GM19035 (cell line): ENCODE data around the gene NCCRP1.
A peak's percentile ranks its signal among the peaks of the same experiment; 100 is the strongest.
"Not testable (repeated sequence)": the region's sequence is repeated elsewhere in the genome, so short reads cannot be mapped to it uniquely, and the experiment has no call there.

Source experiments
- ATAC-seq: cut with Tn5 transposase; IDR thresholded peaks from one replicate; pipeline ENCODE4 v1.9.1; 2021; ENCODE audit not compliant: unreplicated experiment

NCCRP1 gene

DNA sequence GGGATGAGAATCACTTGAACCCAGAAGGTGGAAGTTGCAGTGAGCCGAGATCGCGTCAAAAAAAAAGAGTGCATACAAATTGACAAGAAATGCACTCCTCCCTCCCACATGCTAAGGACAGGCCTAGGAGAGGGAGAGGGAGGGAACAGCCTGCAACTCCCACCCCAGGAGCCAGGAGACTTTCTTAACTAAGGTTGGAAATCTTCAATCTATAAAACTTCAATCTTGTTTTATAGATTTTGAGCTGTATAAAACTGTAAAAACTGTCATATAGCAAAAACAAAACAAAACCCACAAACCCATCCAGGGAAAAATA lies 8.6 kb downstream of the NCCRP1 start:
- ATAC-seq: no peak

- no peak for ATAC-seq
These were observed 9.4 kb downstream of the NCCRP1 start for GRCh38 chr19:39206122-39206521.

DNA sequence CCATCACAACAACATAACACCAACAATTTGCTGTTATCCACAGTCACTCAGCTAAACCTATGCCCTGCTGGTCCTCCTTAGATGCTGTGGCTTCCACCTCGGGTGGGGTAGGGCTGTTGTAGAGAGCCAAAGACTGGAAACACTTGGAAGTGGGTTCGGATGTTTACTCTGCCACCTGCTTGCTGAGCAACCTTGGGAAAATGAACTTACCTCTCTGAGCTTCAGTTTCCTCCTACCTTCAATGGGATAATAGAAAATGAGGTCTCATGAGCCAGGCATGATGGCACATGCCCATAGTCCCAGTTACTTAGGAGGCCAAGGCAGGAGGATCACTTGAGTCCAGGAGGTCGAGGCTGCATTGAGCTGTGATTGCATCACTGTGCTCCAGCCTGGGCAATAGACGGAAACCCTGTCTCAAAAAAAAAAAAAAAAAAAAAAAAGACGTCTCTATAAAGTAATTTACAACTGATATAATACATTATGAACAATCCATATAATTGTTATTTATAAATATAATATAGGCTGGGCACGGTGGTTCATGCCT lies 10.6 kb downstream of the NCCRP1 start:
- ATAC-seq: no peak

DNA sequence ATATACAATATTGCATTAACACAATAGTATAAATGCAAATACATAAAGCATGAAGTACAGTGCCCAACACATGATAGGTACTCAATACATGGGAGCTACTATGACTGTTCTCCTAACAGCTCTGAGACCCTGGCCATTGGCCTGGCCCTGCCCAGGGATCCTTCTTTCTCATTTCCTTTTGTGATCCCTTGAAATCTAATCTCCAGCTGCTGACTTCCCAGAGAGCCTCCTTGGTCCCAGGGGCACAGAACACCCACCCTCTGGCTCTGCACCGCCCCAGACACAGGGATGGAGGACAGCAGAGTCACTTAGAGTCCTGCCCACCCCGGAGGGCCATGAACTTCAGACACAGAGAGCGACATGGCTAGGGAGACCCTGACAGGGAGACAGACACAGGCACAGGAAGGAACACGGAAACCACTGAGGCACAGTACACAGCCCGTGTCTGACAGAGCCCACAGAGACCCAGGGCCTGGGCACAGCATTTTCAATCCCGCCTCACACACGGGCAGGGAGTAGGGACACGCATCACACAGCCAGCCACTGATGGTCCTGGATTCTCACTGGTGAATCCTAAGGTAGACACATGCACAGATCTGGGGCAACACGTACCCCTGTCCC lies 11.5 kb downstream of the NCCRP1 start:
- no peak for ATAC-seq

GRCh38 chr19:39209196-39209595 lies 12.4 kb downstream of the NCCRP1 start:
- no peak for ATAC-seq

- no peak for ATAC-seq
These were observed 15.1 kb downstream of the NCCRP1 start for GRCh38 chr19:39211731-39212374.

DNA sequence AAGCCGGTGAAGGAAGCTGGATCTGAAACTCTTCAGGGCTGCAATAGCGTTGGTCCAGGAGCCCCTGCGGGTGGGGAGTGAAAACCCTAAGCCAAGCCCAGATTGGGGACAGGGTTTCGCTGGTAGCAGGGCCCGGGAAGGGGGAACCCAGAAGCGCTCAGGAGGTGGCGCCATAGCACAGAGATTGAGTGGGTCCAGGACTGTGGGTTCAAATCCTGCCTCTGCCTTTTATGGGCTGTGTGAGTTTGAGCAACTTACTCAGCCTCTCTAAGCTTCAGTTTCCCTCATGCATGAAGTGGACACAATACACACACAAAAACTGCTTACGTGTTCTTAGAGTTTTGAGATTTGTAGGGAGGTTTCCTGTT lies 15.6 kb downstream of the NCCRP1 start:
- no peak for ATAC-seq

DNA sequence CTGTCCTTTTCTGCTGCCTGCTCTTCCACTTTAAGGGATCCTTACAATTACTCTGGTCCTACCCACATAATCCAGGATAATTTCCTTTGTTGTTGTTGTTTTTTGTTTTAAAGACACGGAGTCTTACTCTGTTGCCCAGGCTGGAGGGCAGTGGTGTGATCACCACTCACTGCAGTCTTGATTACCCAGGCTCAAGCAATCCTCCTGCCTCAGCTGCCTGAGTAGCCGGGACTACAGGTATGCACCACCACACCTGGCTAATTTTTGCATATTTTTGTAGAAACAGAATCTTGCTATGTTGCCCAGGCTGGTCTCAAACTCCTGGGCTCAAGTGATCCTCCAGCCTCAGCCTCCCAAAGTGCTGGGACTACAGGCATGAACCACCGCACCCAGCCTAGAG lies 18.6 kb downstream of the NCCRP1 start:
- ATAC-seq: not testable (repeated sequence)

DNA sequence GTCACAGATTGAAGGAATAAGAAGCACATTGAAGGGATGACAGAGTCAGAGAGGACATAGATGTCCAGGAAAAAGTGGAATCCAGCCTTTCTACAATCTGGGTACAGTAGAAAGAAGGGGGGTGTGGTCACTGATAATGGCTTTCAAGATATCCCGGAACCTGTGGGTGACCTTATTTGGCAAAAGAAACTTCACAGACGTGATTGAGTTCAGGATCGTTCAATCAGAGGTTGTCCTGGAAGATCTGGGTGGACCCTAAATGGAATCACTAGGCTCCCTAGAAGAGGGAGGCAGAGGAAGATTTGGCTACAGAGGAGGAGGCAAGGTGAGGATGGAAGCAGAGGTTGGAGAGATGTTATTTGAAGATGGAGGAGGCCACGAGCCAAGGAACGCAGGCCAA lies 20.3 kb downstream of the NCCRP1 start:
- no peak for ATAC-seq

DNA sequence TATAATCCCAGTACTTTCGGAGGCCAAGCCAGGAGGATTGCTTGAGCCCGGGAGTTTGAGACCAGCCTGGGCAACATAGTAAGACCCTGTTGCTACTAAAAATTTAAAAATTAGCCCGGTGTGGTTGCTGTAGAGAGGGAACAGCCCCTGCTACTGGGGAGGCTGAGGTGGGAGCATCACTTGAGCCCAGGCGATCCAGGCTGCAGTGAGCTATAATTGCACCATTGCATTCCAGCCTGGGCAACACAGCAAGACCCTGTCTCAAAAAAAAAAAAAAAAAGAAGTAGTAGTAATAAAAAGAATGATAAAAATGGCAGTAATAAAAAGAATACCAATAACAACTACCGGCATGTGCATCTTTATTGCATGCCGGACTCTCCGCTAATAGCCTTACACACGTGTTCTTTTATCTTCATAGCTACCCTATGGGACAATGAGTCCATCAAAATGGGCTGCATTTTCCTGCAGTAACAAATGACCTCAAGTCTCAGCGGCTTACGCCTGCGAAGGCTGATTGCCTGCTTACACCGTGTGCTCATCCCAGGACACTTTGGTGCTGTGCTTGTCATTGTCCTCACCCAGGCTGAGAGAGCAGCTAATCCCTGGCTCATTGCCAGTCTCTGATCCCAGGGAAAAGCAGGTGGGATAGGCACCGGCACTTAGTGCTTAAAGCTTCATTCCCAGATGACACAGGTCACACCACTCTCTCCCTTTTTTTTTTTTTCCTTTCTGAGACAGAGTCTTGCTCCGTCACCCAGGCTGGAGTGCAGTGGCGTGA lies 21.7 kb downstream of the NCCRP1 start:
- no peak for ATAC-seq

DNA sequence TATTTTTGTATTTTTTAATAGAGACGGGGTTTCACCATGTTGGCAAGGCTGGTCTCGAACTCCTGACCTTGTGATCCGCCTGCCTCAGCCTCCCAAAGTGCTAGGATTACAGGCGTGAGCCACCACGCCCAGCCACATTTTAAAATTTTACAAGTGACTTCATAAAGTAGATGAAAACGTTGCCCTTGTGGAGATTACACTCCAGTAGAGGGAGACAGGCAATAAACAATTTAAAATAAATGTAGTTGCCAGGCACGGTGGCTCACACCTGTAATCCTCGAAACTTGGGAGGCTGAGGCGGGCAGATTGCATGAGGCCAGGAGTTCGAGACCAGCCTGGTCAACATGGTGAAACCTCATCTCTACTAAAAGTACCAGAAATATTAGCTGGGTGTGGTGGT lies 22.3 kb downstream of the NCCRP1 start:
- not testable (repeated sequence) for ATAC-seq

- ATAC-seq: no peak
These were observed 27.0 kb downstream of the NCCRP1 start for GRCh38 chr19:39223703-39224279.

GRCh38 chr19:39224910-39225309 lies 28.1 kb downstream of the NCCRP1 start:
- ATAC-seq: no peak

- no peak for ATAC-seq
These were observed 33.5 kb downstream of the NCCRP1 start for GRCh38 chr19:39230096-39230764.

- no peak for ATAC-seq
These were observed 35.9 kb downstream of the NCCRP1 start for GRCh38 chr19:39232708-39233107.

DNA sequence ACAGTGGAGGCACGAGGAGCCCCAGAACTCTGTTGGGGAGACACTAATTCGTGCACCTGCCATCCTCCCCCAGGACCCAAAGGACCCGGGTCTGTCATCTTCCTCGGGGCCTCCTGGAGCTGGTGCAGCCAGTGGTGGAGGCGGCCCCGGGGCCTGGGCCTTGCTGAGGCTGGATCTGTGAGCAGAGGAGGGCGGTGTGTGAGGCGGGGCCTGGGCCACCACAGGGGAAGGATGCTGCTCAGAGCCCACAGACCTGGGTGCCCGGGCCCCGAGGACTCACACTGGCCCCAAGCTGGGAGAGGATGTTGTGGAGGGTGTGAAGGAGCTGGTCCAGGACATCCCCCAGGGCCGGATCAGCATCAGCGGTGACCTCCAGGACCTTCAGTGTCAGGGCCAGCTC lies 39.8 kb downstream of the NCCRP1 start:
- no peak for ATAC-seq

DNA sequence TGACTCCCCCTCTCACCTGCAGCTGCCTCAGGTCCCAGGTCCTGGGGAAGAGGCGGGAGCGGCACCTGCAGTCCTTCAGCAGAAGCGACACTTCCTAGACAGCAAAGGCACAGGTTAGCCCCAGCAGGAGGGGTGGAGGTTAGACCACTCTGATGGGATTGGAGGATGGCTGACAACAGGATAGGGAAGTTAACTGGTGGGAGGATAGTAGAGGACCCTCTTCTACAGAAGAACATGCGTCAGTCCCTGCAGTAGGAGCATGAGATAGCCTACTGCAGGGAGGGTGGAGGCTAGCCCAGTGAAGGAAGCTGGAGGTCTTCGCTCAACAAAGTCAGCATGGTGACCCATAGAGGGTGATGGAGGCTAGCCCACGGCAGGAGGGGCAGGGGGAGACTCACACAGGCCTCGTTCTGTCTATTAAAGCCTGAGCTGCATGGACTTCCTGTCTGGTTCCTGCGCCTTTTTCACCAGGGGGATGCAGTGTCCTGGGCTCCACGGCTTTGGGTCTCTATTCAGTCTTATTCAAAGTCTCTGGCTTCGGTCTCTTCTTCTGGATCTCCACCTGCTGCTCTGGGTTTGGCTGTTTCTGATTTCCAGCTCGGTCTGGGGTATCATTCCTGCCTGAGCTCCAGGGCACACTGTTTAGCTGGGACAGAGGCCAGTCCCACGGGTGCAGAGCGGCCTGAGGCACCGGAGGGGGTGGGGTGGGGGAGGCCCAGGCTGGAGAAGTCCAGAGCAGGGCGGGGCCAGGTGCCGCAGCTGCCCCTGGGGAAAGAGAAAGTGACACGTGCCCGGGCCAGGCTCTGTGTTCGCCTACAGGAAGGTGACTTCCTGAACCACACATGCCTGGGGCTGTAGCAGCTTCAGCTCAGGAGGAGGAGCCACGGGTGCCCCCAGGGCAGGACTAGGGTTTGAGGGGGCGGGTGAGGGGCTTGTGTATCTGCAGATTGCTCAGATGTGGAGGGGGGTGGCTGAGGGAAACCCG lies 40.7 kb downstream of the NCCRP1 start:
- peak; percentile 68 for ATAC-seq

GRCh38 chr19:39238209-39238608 lies 41.4 kb downstream of the NCCRP1 start:
- no peak for ATAC-seq

GRCh38 chr19:39238944-39239343 lies 42.2 kb downstream of the NCCRP1 start:
- no peak for ATAC-seq

- ATAC-seq: no peak
These were observed 43.7 kb downstream of the NCCRP1 start for GRCh38 chr19:39240421-39240820.
